HG03060 (cell line): ENCODE measurements around the gene ERCC8.

Experiments
- ATAC-seq: cut with Tn5 transposase; IDR thresholded peaks from one replicate; pipeline ENCODE4 v1.9.1; 2021; ENCODE audit warnings: low read depth, moderate number of reproducible peaks; ENCODE audit not compliant: unreplicated experiment

ERCC8 gene

DNA sequence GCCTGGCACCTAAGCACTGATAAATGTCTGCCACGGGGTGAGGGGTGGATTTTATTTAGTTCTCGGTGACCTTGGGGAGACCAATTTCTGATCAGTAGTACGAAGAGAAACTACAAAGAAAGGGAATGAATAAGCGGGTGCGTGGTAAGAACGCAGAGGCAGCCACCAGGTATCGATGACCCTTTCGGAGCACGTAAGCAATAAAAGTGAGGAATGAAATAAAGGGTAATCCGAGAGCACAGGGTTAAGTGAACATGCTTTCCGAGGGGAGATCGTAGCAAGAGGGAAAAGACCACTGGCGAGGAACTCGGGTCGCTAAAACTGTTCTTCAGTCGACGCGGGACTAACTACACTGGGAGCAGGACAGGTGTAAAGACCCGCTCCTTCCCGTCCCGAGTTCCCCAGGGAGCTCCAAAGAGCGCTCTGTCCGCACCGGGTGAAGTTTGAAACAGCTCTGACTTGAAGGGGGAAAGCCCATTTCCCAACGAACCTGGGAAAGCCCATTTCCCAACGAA lies 101.9 kb downstream of the ERCC8 start:
- no peak for ATAC-seq

DNA sequence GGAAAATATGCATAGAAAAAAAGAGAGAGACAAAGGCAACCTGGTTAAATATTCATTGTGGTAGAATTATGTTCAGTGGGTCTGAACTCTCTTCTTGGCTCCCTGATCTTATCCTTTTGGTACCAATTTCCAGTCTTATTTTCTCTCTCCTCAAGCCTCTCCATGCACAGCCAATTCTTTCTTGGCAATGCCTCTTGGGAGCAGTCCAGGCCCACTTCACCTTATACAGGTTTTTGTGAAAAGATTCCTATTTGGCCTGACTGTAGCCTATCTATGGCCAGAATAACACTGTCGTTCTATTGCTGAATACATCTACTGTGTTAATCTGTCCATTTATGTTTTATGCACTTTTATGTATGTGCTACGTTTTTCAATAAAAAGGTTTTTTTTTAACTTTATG lies 103.5 kb downstream of the ERCC8 start:
- no peak for ATAC-seq

DNA sequence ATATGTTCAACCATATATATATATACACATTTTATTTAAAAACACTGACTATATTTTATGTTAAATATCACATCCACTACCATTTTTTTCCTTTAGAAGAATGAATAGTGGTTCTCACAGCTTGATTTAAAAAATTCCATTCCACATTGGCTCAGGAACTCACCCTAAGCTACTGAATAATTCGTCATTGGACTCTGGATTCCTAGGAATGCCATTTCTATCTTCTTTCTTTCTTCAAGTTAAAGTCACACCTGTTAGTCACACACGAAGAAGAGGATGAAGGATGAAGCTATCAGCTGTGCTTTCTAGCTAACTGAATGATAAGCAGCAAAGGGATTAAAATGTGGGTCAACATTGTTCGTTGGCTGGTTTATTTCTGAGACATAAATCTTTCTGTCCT lies 108.7 kb downstream of the ERCC8 start:
- no peak for ATAC-seq

DNA sequence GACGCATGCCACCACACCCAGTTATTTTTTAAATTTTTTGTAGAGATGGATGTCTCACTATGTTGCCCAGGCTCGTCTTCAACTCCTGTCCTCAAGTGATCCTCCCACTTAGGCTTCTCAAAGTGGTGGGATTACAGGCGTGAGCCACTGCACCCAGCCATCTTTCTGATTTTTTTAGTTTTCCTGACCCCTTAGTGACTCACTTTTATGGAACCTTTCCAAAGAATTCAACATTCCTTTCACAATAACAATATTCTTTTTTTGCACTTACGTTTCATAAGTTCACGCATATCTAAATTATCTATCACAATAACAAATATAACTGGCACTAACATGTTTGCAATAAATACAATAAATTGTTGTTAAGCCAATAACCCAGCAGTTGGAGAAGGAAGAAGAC lies 109.3 kb downstream of the ERCC8 start:
- ATAC-seq = no peak

DNA sequence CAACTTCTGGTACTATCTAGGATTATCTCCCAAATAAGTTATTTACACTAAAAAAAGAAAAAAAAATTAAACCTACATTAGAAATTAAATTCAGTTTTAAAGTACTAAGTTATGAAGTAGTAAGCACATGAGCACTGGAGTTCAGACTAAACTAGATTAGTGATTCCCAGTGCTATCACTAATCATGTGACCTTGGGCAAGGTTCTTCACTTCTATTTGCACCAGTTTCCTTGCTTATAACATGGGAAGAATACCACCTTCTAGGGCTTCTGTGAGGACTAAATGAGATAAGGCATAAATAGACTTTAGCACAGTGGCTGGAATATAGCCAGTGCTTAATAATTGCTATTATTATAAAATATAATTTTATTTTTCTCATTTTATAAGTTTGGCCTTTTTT lies 111.3 kb downstream of the ERCC8 start:
- no peak for ATAC-seq

DNA sequence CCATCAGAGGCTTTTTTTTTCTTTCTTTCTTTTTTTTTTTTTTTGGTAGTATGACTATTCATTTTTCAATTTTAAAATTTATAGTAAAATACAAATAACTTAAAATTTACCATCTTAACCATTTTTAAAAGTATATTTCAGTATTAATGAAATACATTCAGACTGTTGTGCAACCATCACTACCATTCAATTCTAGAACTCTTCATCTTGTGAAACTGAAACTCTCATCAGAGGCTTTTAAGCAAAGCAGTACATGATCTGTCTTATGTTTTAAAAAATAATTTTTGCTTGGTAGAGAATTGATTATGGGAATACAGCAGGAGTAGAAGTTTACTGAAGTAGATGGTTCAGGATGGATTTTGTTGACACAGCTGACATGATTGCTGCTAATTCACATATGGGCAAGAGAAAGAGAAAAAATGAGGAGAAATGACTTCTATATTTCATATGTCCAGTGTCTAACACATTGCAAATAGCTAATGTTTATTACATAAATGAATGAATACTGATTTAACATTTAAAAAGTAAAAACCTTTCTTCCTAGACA lies 114.2 kb downstream of the ERCC8 start:
- no peak for ATAC-seq

DNA sequence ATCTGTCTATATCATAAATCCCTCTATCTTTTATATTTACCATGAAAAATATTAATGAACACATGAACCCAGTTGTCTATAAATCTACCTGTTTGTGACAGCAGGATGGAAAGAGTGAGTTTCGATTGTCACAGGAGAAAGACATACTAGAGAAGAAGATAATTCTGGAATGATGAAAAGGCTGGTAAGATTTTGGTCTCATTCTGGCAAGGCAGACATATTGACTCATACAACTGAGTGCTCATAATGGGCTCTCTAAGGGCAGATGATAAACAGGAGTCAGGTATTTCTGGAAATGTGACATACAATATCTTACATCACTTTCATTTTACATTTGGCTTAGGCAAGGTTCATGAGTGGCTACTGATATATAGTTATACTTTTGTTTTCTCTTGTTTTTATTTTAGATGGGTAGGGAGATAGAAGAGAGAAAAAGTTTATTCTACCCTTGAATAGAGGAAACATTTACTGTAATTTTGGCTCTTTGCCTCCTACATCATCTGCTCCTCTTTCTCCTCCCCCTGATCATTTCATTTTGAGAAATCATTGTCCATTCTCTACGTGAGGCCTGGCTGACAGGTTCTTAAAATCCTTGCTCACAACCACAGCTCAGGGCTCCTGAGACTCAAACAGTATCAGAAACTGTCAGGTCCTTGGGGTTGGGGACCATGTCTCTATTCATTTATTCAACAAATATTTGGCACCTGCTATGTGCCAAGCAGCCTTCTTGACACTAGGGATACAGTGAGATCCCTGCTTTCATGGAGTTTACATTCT lies 115.2 kb downstream of the ERCC8 start:
- no peak for ATAC-seq

DNA sequence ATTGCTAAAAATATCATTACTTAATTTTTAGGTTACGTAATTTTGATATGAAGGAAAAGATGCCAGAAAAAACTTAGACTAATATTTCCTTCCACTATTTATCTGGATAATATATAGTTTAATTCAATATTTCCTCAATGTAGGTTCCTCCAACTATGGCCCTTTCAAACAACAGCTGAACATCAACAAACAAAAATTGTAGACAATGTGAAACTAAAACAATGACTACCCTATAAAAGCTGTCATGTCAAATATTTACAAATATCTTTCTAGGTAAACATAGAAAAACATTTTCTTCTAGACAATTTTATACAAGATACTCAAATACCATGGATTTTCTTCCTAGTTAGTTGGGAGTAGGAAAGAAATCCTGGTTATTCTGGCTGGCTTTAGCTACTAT lies 117.7 kb downstream of the ERCC8 start:
- ATAC-seq = no peak

DNA sequence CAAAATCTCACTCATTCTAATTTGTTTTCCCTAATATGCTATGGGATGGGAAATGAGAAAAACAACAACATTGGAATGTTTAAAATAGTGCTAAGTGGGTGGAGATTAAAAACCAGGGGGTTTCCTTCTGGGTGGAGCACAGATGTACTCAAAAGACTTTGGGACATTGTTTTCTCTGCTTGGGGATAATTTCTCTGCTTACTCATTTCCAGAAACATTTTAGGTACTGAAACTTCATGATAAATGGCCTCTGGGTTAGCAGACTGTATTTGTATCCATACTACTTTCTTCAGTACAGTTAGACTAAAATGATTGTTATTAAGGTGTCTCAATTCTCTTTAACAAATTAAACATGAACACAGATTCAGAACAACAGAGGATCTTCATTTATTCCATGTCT lies 118.2 kb downstream of the ERCC8 start:
- peak; percentile 82 for ATAC-seq
